ENCODE results near the gene BDKRB2.

Gene BDKRB2

DNA sequence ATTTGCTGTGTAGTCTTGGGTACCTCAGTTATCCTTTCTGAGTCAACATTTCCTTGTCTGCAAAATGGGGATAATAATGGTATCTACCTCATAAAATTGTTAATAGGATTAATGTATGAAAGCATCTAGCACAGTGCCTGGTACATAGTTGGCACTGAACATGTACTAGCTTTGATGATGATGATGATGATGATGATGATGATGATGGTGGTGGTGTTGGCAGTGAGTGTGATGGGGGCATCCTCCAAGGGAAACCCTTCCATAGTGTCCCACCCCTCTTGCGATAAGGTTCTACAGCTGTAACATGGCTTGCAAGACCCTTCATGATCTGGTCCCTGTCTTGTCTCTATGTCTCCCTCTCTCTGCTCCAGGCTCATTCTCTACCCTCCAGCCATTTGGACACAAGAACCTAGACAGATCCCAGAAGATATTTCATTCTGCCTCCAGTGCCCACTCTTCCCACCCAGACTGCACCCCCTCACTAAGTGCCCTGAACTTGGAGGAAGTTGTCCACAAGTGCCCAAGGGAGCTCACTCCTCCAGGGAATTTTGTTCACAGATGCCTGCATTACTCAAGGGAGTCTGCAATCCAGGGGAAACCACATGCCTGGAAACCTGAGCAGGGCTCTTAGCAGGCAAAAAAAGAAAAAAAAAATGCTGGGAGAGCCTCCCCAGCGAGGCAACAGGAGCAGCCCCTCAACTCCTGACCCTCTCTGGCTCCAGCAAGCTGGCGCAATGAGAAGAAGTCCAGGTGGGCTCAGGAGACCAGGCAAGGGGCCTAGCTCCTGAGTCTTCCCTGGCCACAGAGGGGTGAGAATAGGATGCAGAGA, 41.3 kb downstream of the BDKRB2 start:
- H3K27ac ChIP-seq, result no peak overlapping the region
- TF ChIP-seq ZFX (IDR thresholded peaks at IDR 0.05), result no peak
- TF ChIP-seq, protein P1, sequence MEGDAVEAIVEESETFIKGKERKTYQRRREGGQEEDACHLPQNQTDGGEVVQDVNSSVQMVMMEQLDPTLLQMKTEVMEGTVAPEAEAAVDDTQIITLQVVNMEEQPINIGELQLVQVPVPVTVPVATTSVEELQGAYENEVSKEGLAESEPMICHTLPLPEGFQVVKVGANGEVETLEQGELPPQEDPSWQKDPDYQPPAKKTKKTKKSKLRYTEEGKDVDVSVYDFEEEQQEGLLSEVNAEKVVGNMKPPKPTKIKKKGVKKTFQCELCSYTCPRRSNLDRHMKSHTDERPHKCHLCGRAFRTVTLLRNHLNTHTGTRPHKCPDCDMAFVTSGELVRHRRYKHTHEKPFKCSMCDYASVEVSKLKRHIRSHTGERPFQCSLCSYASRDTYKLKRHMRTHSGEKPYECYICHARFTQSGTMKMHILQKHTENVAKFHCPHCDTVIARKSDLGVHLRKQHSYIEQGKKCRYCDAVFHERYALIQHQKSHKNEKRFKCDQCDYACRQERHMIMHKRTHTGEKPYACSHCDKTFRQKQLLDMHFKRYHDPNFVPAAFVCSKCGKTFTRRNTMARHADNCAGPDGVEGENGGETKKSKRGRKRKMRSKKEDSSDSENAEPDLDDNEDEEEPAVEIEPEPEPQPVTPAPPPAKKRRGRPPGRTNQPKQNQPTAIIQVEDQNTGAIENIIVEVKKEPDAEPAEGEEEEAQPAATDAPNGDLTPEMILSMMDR (conservative IDR thresholded peaks at IDR 0.05), result no peak

DNA sequence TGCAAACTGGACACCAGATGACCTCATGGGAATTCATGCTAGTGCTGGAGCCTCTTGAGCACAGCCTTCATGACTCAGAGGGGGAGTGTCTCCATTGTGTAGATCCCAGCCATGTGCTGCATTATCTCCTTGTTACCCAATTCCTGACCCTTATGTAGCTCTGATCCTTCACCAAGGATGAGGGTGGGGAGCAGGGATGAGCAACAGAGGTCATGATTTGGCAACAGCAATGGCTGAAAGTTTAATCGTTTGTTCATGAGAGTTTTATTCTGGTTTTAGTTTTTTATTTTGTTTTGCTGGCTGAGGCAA, 41.9 kb downstream of the BDKRB2 start:
- H3K27ac ChIP-seq, result no peak overlapping the region
- TF ChIP-seq, protein P1 (conservative IDR thresholded peaks at IDR 0.05), result no peak
- TF ChIP-seq ZFX (IDR thresholded peaks at IDR 0.05), result no peak

DNA sequence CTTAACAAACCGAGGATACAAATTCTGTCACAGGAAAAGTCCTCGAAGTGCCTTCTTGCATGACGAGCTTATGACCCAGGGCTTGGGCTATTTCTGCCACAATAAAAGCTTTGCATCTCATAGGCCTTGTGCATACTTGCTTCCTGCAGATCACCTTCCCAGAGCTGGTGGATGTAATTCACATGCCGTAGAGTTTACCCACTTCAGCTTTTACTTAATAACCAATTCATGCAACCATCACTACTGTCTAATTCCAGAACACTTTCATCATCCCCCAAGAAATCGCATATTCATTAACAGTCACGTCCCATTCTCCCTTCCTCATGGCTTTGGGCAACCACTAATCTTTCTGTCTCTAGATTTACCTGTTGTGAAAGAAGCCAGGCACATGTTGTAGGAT, 42.4 kb downstream of the BDKRB2 start:
- TF ChIP-seq, protein P1 (conservative IDR thresholded peaks at IDR 0.05), result no peak
- H3K27ac ChIP-seq, result no peak overlapping the region

DNA sequence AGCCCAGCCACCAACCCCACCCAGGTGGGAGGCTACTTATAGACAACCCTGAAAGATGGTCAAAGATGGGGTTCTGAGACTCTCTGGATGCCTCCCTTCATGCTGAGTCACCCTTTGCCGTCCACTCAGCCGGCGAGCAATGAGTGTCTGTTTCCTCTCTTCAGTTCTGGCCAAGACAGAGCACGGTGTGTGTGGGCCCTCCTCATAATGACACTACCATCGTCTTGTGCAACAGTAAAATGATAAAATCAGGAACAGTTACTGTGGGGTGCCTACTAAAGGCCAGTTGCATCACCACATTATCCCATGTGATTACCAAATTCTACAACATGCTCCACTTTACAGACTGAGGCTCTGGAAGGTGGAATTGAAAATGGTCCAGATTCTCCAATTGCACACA, 44.4 kb downstream of the BDKRB2 start:
- no peak overlapping the region for H3K27ac ChIP-seq
- TF ChIP-seq, protein P1 (conservative IDR thresholded peaks at IDR 0.05), result no peak
- TF ChIP-seq ZFX (IDR thresholded peaks at IDR 0.05), result no peak

DNA sequence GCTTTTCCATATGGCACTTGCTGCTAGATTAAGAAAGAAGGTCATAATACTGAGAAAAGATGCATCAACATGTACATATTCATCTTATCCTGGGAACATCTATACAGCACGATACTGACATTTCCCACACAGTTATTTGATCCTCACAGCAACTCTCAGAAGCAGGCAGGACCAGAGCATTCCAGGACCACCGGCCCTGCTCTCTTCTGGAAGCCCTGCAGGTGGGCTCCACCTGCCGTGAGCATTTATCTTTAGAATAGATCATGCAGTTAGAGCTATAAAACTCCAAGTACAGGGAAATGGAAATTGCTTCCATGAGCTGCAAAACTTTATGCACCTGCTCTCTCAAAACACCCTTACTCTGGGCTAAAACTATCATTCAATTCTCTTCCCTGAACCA, 45.8 kb downstream of the BDKRB2 start:
- H3K27ac ChIP-seq, result no peak overlapping the region
- TF ChIP-seq ZFX (IDR thresholded peaks at IDR 0.05), result no peak
- TF ChIP-seq, protein P1 (conservative IDR thresholded peaks at IDR 0.05), result no peak

DNA sequence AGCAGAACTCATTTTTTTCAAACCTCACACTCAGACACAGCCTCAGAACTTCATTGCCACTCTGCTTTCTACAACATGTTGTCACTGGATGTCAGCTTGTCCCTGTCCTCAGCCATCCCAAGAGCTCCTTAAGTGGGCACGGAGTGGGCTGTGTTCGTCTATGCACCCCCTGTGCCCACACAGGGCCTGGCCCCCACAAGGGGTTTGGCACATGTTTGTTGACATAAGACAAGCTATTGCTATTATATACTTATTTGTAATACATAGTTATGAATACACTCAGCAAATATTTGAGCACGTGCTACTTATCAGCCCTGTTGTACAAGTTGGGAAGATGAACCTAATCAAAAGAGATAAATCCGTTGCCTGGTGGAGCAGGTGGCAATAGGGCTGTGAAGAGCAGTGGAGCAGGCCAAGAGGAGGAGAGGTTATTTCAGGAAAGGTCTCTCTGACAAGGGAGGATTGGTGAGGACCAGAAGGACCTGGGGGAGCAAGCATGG, 47.1 kb downstream of the BDKRB2 start:
- TF ChIP-seq, protein P1 (conservative IDR thresholded peaks at IDR 0.05), result no peak
- no peak overlapping the region for H3K27ac ChIP-seq

DNA sequence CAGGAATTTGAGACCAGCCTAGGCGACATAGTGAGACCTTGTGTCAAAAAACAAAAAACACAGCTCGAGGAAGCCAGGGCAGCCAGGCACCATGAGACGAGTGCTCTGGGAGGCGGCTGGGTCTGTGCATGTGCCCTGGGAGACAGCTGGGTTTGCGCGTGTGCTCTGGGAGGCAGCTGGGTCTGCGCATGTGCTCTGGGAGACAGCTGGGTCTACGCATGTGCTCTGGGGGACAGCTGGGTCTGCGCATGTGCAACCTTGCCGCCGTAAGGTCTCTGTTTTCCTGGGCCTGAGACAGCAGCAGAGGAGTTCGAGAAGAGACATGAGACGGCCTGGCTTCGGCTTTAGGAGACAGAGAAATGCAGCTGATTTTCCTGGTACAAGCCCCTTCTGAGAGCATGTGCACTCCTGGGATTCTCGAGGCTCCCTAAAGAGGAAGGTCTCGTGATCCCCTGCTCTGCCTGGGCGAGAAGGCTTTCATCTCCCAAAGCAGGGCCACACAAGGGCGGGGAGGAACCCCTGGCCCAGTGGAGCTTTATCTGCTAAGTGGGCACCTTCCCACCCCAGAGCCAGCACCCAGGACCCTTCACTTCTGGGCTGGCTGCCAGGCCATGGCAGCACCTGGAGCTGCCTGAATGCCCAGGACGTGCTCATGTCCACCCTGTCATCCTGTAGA, 47.8 kb downstream of the BDKRB2 start:
- TF ChIP-seq, protein P1 (conservative IDR thresholded peaks at IDR 0.05), result no peak
- TF ChIP-seq ZFX (IDR thresholded peaks at IDR 0.05), result no peak
- no peak overlapping the region for H3K27ac ChIP-seq

Measured in C4-2B (cell line).